Right cardiac atrium (tissue), 5 donors: Measurements from ENCODE around the gene LSAMP. TPM values are rescaled to one million over a fixed set of nuclear protein-coding genes. Genes with fewer than 3 reads are reported as not detected.

Experiments used
- ATAC-seq, 2 donors: fragments of 200-7000 bp; cut with Tn5 transposase; one replicate each; pipeline versions ENCODE4 v1.8.0 to v1.9.1; 2020; ENCODE audit warnings: moderate library complexity in 2 of 2, mild to moderate bottlenecking in 1 of 2
- DNase-seq, 3 donors: peaks; one replicate each; pipeline ENCODE4 v3.0.0-alpha.2; 2020
- H3K27ac ChIP-seq: one replicate; pipeline ENCODE4 v1.5.1; 2013; ENCODE audit warnings: mild to moderate bottlenecking, low read length, control low read depth, moderate library complexity
- H3K27me3 ChIP-seq: one replicate; pipeline ENCODE4 v1.6.1; 2013; ENCODE audit not compliant: control insufficient read depth, insufficient read depth
- H3K4me1 ChIP-seq: one replicate; pipeline ENCODE4 v1.6.1; 2013; ENCODE audit warnings: low read length; ENCODE audit not compliant: control insufficient read depth, insufficient read depth
- H3K4me3 ChIP-seq: one replicate; pipeline ENCODE4 v1.5.1; 2013; ENCODE audit warnings: low read length, control low read depth
- H3K9me3 ChIP-seq: one replicate; pipeline ENCODE4 v1.6.1; 2013; ENCODE audit warnings: low read length; ENCODE audit not compliant: control insufficient read depth
- WGBS: extraction: QIAGEN DNeasy Blood & Tissue Kit; methylation state at CpG from one replicate; pipeline ENCODE4 v1.1.7; 2013; 5-methylcytosine and 5-hydroxymethylcytosine counted together
- intact Hi-C, 4 donors: fragments of 100-400 bp; cut with DNase I; formaldehyde crosslinking; loops; one replicate each; pipeline versions ENCODE4 v1.11.0 to v1.14.0; 2022 to 2023
- polyA plus RNA-seq: library from polyadenylated mRNA; stranded (reverse); fragments of 200-250 nt; gene quantifications from one replicate; pipeline ENCODE4 v1.2.3, GENCODE V29; 2013
- total RNA-seq, 4 donors: library from RNA; stranded (reverse); fragmentation: NEBNext Ultra II Directional; extraction: Animal tissue kit (Norgen Biotek cat#: 25700); gene quantifications; one replicate each; pipeline ENCODE4 v1.2.1, GENCODE V29; 2021
- donor health status: healthy with polysubstance abuse.
- donor health status: DM: no; HTN: yes; CAD: no.
- donor health status: DM: no; HTN: no; CAD: no.
- donor health status: DM: no; HTN: yes; CAD: no; lungs with severe emphysema.
- donor health status: DM: yes; HTN: yes; CAD: no.

The LSAMP gene
- total and polyA plus RNA-seq, 5 donors = 1.4 to 6.2 (median 3.7) TPM

GRCh38 chr3:115980709-115981108, 464.6 kb downstream of the LSAMP start:
- WGBS = 45% methylated on average over 3 of the region's 3 CpGs
- H3K4me3 ChIP-seq = no peak overlapping the region
- no peaks in the 10 kb centered on the region for H3K4me1 ChIP-seq
- H3K27me3 ChIP-seq = no peaks in the 10 kb centered on the region
- H3K27ac ChIP-seq = no peak overlapping the region
- no peaks in the 10 kb centered on the region for H3K9me3 ChIP-seq
- no peak for DNase-seq
- intact Hi-C loops = no loop called here
- ATAC-seq = no peak

- no peaks in the 10 kb centered on the region for H3K27me3 ChIP-seq
- intact Hi-C loops = no loop called here
- H3K9me3 ChIP-seq = no peaks in the 10 kb centered on the region
- DNase-seq (no peak), ATAC-seq (no peak)
- no peak overlapping the region for H3K27ac ChIP-seq
- H3K4me3 ChIP-seq = no peak overlapping the region
- H3K4me1 ChIP-seq = no peaks in the 10 kb centered on the region
- WGBS = 85% methylated on average over 4 of the region's 4 CpGs
Measured at GRCh38 chr3:115977866-115978265, 467.4 kb downstream of the LSAMP start.

- 71% methylated on average over 1 of the region's 1 CpG for WGBS
- no peak for ATAC-seq
- DNase-seq = no peak
Measured at GRCh38 chr3:115975796-115976195, 469.5 kb downstream of the LSAMP start.

DNA sequence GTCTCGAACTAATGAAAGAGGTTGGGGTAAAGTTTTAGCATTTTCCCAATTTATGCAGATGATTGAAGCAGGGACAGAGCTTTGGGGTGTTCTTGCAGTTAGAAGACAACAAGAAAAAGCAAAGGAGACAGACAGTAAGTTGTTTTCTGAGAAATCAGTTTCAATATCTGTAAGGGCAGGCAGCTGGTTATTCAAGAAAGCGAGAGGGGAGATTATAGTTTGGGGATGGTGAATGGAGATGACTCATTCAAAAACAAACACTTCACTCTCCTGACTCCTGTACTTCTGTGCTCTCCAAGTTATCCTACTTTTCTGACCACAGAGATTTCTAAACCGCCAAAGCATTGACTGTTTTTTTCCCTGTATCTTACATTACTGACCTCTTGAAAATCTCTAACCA, 469.9 kb downstream of the LSAMP start:
- H3K27me3 ChIP-seq = no peaks in the 10 kb centered on the region
- intact Hi-C loops = no loop called here
- no peaks in the 10 kb centered on the region for H3K4me1 ChIP-seq
- ATAC-seq = no peak
- WGBS = 69% methylated on average over 3 of the region's 3 CpGs
- H3K27ac ChIP-seq = no peak overlapping the region
- H3K9me3 ChIP-seq = no peaks in the 10 kb centered on the region
- no peak overlapping the region for H3K4me3 ChIP-seq
- DNase-seq = no peak

More at GRCh38 chr3:115975796-115976195, 469.5 kb downstream of the LSAMP start:
- Histone ChIP-seq H3K4me1 (no peaks in the 10 kb centered on the region), H3K4me3 (no peak overlapping the region), H3K27ac (no peak overlapping the region), H3K9me3 (no peaks in the 10 kb centered on the region), H3K27me3 (no peaks in the 10 kb centered on the region)
- intact Hi-C loops = no loop called here

- H3K27me3 ChIP-seq = no peaks in the 10 kb centered on the region
- H3K27ac ChIP-seq = no peak overlapping the region
- no peak overlapping the region for H3K4me3 ChIP-seq
- ATAC-seq (no peak), DNase-seq (no peak)
- intact Hi-C loops = no loop called here
- no peaks in the 10 kb centered on the region for H3K4me1 ChIP-seq
- no peaks in the 10 kb centered on the region for H3K9me3 ChIP-seq
Measured at GRCh38 chr3:115974940-115975339, 470.3 kb downstream of the LSAMP start.

- no peak overlapping the region for H3K27ac ChIP-seq
- H3K4me3 ChIP-seq = no peak overlapping the region
- no peaks in the 10 kb centered on the region for H3K4me1 ChIP-seq
- 76% methylated on average over 4 of the region's 4 CpGs for WGBS
- no peaks in the 10 kb centered on the region for H3K9me3 ChIP-seq
- DNase-seq (no peak), ATAC-seq (no peak)
- intact Hi-C loops = no loop called here
- no peaks in the 10 kb centered on the region for H3K27me3 ChIP-seq
Measured at GRCh38 chr3:115968871-115969270, 476.4 kb downstream of the LSAMP start.

- peak; percentile 35 to 72 for ATAC-seq
- 43% methylated on average over 4 of the region's 4 CpGs for WGBS
- no peaks in the 10 kb centered on the region for H3K4me1 ChIP-seq
- peak in 2 of 3 donors; percentile 20 to 47 for DNase-seq
- no peak overlapping the region for H3K4me3 ChIP-seq
- no peak overlapping the region for H3K27ac ChIP-seq
- no peaks in the 10 kb centered on the region for H3K9me3 ChIP-seq
- intact Hi-C loops = no loop called here
- no peaks in the 10 kb centered on the region for H3K27me3 ChIP-seq
Measured at GRCh38 chr3:115961380-115961779, 483.9 kb downstream of the LSAMP start.

DNA sequence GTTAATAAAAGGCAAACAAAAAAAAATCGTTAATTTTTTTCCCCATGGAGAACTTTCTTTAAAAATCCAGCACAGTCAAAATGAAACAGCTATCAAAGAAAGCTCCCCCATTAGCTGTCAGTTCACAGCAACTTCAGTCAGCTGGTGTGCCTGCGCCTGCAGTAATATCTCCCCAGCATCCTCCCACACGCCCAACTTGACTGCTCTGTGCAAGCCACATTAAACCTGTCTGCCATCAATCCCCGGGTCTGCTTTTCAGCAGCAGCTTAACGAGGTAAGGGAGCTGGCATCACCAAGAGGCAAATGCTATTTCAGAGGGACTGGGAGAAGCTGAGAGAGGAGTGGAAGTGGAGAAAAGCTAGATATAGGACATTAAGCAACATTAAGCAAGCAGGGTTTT, 484.5 kb downstream of the LSAMP start:
- Histone ChIP-seq H3K9me3 (no peaks in the 10 kb centered on the region), H3K4me1 (no peaks in the 10 kb centered on the region), H3K4me3 (no peak overlapping the region), H3K27me3 (no peaks in the 10 kb centered on the region), H3K27ac (no peak overlapping the region)
- 39% methylated on average over 5 of the region's 5 CpGs for WGBS
- peak in 1 of 2 donors; percentile 52 for ATAC-seq
- DNase-seq = peak in 2 of 3 donors; percentile 35 to 46
- intact Hi-C loops = no loop called here

DNA sequence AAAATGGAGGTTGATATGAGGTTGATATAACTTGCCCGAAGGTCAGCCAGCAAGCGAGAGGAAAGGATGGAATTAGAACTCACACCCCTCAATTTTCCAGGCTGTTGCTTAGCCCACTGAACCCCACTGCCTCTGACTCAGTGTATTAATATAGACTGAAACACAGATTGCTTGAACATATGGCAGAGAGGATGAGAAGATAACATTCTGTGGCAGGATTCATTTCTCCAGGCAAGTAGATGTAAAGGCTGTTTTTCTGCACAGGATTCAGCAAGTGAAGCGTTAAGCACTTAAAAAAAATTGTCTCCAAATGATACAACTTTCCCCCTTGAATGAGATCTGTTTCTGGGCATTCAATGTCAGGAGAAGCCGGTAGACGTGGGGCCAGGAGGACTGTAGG, 486.8 kb downstream of the LSAMP start:
- 92% methylated on average over 5 of the region's 5 CpGs for WGBS
- Histone ChIP-seq H3K27me3 (no peaks in the 10 kb centered on the region), H3K27ac (no peak overlapping the region), H3K9me3 (no peaks in the 10 kb centered on the region), H3K4me3 (no peak overlapping the region), H3K4me1 (no peaks in the 10 kb centered on the region)
- intact Hi-C loops = no loop called here
- ATAC-seq = no peak
- no peak for DNase-seq

DNA sequence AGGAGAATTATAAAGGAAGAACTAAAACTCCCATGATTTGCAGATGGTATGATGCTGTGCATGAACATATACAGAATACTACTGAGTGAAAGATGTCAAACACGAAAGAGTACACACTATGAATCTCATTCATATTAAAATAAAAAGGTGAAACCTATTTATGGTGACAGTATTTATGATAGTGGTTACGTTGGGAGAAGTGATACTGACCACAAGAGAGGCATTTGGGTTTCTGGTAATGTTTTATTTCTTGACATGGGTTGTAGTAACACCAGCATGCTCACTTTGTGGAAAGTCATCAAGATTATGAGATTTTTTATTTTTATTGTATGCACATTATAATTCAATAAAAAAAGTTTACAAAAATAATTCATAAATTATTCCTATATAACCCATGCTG, 498.0 kb downstream of the LSAMP start:
- Histone ChIP-seq H3K9me3 (no peaks in the 10 kb centered on the region), H3K27ac (no peak overlapping the region), H3K27me3 (no peaks in the 10 kb centered on the region), H3K4me3 (no peak overlapping the region), H3K4me1 (no peaks in the 10 kb centered on the region)
- WGBS = 67% methylated on average over 2 of the region's 2 CpGs
- DNase-seq = no peak
- intact Hi-C loops = no loop called here
- no peak for ATAC-seq

DNA sequence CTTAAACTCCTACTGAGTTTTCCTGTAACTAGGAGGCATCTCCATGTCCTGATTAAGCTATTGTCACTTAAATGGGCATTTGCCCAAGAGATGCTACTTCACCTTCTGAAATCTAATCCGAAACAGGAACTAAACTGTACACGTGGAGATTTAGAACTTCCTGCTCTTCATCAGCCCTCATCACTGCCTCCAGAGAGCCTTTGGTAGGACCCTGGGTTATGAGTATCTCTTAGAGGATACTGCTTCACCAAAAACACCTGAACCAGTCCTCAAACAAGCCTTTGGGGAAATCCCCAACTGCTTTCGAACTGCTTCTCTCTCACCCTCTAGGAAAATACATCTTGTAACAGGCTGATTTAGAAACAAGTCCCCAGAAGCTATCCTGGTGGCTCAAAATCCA, 501.7 kb downstream of the LSAMP start:
- Histone ChIP-seq H3K4me3 (no peak overlapping the region), H3K4me1 (no peaks in the 10 kb centered on the region), H3K9me3 (no peaks in the 10 kb centered on the region), H3K27me3 (no peaks in the 10 kb centered on the region), H3K27ac (no peak overlapping the region)
- DNase-seq (no peak), ATAC-seq (no peak)
- intact Hi-C loops = no loop called here
- 56% methylated on average over 3 of the region's 3 CpGs for WGBS

DNA sequence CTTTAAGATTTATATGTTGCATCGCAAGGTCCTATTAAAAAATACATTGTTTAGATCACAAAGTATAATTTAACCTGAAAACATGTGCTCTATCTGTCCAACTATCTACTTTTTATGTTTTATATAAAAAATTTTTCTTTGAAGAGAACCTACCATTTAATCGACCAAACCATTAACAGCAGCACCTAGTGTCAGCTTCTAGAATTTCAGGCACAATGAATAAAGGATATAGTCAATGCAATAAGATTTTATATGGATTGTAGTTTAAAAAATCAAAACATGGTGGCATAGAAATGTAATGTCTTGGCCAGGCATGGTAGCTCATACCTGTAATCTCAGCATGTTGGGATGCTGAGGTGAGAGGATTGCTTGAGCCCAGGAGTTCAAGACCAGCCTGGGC, 508.2 kb downstream of the LSAMP start:
- ATAC-seq = no peak
- H3K9me3 ChIP-seq = no peaks in the 10 kb centered on the region
- no peak overlapping the region for H3K27ac ChIP-seq
- 80% methylated on average over 2 of the region's 2 CpGs for WGBS
- no peak overlapping the region for H3K4me3 ChIP-seq
- no peak for DNase-seq
- H3K4me1 ChIP-seq = no peaks in the 10 kb centered on the region
- H3K27me3 ChIP-seq = no peaks in the 10 kb centered on the region
- intact Hi-C loops = no loop called here
